ENCODE measurements around the gene CHRND.

DNA sequence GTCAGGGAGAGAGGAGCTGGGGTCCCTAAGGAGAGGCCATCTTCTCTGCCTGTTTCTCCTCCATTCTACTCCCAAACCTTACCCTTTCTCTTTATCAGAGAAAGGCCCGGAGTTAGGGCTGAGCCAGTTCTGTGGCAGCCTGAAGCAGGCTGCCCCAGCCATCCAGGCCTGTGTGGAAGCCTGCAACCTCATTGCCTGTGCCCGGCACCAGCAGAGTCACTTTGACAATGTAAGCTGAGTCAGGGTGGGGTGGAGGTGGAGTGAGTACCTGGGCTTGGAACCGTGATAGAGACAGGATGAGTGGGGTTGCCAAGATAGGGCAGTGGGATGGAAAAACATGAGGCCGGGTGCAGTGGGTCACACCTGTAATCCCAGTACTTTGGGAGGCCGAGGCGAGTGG lies 18.7 kb downstream of the CHRND start:
- TF ChIP-seq EZH2 (IDR thresholded peaks at IDR 0.05; ENCODE audit: insufficient read depth, low read length) = no peak
- TF ChIP-seq, protein P1, sequence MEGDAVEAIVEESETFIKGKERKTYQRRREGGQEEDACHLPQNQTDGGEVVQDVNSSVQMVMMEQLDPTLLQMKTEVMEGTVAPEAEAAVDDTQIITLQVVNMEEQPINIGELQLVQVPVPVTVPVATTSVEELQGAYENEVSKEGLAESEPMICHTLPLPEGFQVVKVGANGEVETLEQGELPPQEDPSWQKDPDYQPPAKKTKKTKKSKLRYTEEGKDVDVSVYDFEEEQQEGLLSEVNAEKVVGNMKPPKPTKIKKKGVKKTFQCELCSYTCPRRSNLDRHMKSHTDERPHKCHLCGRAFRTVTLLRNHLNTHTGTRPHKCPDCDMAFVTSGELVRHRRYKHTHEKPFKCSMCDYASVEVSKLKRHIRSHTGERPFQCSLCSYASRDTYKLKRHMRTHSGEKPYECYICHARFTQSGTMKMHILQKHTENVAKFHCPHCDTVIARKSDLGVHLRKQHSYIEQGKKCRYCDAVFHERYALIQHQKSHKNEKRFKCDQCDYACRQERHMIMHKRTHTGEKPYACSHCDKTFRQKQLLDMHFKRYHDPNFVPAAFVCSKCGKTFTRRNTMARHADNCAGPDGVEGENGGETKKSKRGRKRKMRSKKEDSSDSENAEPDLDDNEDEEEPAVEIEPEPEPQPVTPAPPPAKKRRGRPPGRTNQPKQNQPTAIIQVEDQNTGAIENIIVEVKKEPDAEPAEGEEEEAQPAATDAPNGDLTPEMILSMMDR (IDR thresholded peaks at IDR 0.05; ENCODE audit: insufficient read depth, low read depth, low read length) = no peak
